ENCODE measurements around the gene HNF4A.
"Not testable (repeated sequence)": the region's sequence is repeated elsewhere in the genome, so short reads cannot be mapped to it uniquely, and the experiment has no call there.

The HNF4A gene

DNA sequence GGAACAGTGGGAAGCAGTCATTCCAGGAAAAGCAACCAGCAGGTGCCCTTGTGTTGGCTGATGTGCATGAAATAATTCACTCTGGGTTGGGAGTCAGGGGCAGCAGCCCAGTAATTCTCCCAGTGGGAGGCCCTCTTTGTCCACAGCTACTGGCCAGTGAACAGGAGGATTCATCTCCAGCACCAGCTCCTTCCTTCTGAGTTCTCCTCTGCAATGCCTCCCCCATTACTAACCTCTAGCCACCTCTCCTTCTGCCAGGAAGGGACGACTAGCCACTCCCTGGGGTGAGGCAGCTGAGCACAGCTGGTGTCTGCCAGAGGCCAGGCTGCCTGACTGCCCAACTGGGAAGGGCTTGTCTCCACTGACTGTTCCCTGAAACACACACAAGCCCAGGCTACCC is 31.2 kb upstream of the HNF4A start:
- no peak overlapping the region for H3K4me3 ChIP-seq (ENCODE audit: low read depth, low read length)
- DNase-seq (ENCODE audit: low read depth): no peak
- TF ChIP-seq, protein P1, sequence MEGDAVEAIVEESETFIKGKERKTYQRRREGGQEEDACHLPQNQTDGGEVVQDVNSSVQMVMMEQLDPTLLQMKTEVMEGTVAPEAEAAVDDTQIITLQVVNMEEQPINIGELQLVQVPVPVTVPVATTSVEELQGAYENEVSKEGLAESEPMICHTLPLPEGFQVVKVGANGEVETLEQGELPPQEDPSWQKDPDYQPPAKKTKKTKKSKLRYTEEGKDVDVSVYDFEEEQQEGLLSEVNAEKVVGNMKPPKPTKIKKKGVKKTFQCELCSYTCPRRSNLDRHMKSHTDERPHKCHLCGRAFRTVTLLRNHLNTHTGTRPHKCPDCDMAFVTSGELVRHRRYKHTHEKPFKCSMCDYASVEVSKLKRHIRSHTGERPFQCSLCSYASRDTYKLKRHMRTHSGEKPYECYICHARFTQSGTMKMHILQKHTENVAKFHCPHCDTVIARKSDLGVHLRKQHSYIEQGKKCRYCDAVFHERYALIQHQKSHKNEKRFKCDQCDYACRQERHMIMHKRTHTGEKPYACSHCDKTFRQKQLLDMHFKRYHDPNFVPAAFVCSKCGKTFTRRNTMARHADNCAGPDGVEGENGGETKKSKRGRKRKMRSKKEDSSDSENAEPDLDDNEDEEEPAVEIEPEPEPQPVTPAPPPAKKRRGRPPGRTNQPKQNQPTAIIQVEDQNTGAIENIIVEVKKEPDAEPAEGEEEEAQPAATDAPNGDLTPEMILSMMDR (conservative IDR thresholded peaks at IDR 0.05; ENCODE audit: low read depth, low read length): no peak

DNA sequence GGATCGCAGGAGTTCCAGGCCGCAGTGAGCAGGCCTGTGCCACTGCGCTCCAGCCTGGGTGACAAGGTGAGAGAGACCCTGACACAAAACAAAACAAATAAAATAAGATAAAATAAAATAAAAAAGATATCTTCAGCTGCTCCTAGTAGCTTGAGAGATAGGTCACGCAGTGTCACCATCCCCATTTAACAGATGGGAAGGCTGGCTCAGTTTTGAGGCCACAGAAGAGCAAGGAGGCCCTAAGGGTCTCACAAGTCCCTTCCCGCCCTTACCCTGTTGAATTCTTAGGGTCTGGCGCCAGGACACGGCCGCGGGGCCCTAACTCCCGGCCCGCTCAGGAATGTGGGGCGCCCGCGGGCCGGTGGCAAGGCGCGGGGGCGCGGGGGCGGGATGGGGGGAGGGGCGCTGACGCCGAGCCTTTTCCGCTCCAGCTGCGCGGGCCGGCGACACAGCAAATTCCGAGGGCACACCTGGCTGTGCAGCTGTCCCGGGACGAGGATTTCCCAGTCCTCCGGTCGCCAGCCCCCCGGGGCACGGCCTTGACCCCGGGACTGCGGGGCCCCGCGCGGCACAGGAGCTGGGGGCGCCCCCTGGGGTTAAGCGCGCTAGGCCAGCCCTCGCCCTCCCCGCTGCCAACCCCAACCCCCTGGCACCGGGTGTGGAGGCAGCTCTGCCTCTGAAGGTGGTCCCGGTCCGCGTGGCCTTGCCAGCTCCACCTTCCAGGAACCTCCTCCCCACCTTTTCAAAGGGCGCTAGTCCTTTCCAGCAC is 28.9 kb upstream of the HNF4A start:
- no peak overlapping the region for H3K4me3 ChIP-seq (ENCODE audit: low read depth, low read length)
- DNase-seq (ENCODE audit: low read depth): no peak
- TF ChIP-seq, protein P1 (conservative IDR thresholded peaks at IDR 0.05; ENCODE audit: low read depth, low read length): no peak

DNA sequence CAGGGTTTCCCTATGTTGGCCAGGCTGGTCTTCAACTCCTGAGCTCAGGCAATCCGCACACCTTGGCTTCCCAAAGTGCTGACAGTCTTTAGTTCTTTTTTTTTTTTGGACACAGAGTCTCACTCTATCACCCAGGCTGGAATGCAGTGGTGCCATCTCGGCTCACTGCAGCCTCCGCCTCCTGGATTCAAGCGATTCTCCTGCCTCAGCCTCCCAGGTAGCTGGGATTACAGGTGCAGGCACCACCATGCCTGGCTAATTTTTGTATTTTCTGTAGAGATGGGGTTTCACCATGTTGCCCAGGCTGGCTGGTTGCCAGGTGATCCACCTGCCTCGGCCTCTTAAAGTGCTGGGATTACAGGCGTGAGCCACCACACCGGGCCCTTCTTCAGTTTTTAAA is 27.8 kb upstream of the HNF4A start:
- DNase-seq (ENCODE audit: low read depth); H3K4me3 ChIP-seq (ENCODE audit: low read depth, low read length): not testable (repeated sequence)

DNA sequence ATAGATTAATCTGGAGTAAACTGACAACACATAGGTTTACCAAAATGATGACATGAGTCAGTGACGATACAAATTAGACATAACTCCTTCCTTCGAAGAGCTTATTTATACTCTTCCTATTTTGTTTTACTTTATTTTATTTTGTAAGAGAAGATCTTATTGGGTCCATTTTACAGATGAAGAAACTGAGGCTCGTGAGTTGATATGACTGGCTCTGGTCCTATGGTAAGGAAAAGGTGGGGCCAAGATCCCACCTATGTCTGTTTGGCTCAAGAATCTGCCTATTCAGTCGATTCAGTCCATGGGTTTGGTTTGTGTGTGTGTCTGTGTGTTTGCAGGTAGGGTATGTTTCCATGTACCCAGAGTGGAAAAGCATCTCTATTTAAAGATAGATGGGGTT is 27.1 kb upstream of the HNF4A start:
- H3K4me3 ChIP-seq (ENCODE audit: low read depth, low read length): no peak overlapping the region
- no peak for DNase-seq (ENCODE audit: low read depth)
- TF ChIP-seq, protein P1 (conservative IDR thresholded peaks at IDR 0.05; ENCODE audit: low read depth, low read length): no peak

DNA sequence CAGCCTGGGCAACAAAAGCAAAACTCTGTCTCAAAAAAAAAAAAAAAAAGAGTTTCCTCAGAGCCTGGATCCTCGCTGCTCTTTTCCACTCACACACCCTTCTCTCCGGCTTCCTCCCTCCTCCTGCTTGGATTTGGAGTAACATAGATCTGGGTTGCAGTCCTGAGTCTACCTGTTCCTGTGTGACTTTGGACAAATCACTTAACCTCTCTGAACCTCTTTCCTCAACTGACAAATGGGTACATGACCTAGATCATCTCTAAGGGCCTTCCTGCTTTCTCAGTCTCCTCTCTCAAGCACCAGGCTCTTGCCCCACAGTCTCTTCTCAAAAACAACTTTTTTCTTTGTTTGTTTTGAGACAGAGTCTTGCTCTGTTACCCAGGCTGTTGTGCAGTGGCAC is 24.3 kb upstream of the HNF4A start:
- TF ChIP-seq, protein P1 (conservative IDR thresholded peaks at IDR 0.05; ENCODE audit: low read depth, low read length): no peak
- no peak overlapping the region for H3K4me3 ChIP-seq (ENCODE audit: low read depth, low read length)
- no peak for DNase-seq (ENCODE audit: low read depth)

DNA sequence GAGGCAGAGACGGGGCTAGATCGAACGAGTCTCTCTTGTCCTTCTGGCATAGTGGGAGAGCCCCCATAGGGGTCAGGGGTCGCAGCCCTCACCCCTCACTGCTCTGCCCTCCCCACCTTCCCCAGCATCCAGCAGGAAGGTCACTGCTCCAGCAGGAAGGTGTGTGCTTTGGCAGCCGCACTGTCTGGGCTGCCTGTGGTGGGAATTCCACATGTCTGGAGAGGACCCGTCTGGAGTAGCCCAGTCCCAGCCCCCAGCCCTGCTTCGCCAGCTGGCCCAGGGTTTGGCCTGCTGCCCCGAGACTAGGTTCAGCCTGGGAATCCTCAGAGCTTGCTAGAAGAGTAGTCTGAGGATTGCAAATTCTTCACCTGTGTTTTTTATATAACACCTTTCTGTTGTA is 21.2 kb upstream of the HNF4A start:
- DNase-seq (ENCODE audit: low read depth): no peak
- no peak overlapping the region for H3K4me3 ChIP-seq (ENCODE audit: low read depth, low read length)
- TF ChIP-seq, protein P1 (conservative IDR thresholded peaks at IDR 0.05; ENCODE audit: low read depth, low read length): no peak

DNA sequence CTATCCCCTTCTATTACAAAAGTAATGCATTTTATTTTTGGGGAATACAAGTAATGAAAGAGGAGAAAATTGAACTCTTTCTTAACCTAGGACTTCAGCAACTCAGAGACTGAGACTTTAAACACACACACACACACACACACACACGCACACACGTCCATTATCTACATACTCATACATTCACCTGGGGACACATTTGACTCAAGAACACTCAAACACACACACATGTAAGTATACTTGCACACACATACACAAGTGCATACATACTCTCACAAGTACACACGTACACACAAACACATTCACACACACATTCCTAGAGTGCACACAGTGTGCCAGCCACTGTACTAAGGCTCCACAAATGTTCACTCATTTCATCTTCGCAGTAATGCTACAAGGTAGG is 20.8 kb upstream of the HNF4A start:
- TF ChIP-seq, protein P1 (conservative IDR thresholded peaks at IDR 0.05; ENCODE audit: low read depth, low read length): no peak
- no peak overlapping the region for H3K4me3 ChIP-seq (ENCODE audit: low read depth, low read length)
- no peak for DNase-seq (ENCODE audit: low read depth)
